Measurements from ENCODE around the gene LHPP.

Gene LHPP

DNA sequence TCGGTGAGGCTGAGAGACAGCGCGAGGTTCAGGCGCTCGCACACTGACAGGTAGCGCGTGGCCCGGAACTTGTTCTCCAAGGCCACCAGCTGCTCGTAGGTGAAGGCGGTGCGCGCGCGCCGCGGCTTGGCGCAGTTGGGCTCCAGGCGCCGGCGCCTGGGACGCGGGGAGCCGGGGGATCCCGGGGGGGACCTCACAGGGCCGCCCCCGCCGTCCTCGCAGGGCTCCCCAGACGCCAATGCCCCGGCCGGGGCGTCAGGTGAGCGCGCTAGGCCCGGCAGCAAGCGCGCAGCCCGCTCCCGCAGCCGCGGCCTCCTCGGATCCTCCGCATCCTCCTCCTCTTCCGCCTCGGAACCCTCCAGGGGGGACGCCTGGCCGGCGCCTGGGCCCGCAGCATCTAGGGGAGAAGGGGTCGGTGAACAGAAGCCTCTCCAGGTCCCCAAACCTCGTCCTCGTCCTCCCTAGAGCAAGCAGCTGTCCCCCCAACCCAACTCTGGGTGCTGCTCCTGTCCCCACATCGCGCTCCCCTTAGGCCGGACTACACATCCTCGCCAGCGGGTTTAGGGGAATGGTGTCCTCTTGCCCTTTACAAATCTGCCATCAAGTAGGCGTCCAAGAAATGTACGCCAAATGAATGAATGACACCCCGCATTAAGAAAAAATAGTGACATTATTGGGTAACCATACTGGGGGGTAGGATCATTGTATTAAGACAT lies 13.7 kb upstream of the LHPP start:
- DNase-seq (ENCODE audit: low read depth): no peak

DNA sequence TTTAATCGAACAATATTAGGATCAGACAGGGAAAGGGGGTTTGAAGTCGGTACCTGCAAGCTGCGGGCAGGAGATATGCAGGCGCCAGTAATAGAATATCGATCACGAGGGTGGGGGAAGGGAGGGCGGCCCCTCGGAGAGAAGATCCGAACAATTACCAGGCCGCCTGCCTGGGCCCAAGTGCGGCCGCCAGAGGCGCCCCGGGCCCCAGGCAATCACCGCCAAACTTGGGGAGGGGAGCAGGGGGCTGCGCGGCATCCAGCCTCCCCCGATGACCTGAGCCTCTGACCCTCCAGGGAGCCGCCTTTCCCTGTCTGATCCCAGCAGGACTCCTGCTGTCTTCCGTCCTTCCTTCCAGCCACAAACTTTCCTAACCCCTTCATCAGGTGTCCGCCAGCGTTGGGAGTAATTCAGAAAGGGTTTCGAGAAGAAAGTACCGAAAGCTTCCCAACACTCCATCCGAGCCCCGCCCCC lies 12.9 kb upstream of the LHPP start:
- no peak for DNase-seq (ENCODE audit: low read depth)

DNA sequence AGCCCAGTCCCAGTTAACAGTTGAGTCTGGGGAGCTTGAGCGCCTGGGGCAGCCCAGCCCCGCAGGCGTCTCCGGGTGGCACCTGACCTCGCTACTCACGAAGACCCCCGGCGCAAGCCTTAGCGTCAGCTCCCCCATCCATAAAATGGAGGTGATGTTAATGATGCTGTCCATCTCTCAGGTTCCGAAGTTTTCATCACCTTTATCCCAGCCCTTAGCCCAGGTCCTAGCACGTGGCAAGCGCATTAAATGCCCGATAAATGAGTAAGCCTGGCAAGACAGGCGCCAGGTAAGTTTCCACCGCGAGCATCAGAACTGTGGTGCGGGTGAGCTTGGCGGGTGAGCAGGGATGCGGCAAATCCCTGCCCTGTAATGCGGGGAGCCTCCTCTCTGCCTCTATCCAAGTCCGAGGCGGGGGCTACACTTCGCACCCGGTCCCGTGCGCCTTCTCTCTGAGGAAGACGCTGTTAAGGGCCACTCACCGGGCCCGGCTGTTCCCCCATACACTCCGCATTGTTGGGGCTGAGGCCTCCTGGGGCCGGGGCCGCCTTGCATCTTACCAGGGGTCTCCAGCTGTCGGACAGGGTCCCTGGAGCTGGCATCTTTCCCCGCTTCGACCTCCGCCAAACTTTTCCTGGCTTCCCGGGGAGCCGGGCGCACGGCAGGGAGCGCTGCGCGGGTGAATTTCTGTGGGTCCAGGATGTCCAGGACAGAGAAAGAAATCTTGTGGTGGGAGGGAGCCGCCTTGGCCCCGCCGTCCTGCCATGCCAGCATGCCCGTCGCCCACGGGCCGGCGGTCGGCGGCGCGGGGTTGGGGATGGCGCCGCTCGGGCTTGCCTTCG lies 12.2 kb upstream of the LHPP start:
- no peak for DNase-seq (ENCODE audit: low read depth)

DNA sequence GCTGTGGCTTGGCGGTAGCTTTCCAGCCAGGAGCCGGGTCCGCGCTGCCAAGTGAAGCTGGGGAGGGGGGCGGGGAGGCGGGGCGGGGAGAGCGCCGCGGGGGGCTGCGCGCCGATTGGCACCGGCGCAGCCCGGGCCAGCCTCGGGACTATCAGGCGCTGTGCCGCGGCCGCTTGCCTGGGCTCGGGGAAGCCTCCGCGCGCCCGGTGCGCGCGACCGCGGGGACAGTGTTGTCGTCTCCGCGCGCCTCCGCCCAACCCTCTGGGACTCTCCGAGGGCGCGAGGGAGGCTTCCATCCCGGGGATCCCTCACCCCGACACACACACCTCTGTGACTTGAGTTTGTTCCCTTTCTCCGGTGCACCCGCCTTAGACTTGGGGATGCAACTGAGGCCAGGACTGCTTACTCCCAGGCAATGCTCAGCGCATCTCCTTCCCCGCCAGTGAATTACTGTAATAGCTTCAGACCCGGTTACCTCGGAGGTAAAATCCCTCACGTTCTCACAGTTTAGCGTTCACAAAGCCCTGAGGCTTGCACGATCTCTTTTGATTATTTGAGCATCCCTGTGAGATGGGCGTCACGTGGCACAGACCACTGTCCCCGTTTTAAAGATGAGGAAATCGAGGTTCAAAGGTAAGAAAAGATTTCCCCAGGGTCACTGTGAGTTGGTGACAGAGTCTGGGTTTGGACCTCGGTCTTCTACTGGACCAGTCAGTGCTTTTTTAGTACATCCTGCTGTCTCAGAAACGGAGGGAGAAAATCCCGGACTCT lies 11.4 kb upstream of the LHPP start, which contains the start of gene NKX1-2:
Gene NKX1-2 (minus strand): TSS at position 24 of the 771 bp plus-strand sequence. CDS start 92 bp downstream, outside the sequence.
- DNase-seq (ENCODE audit: low read depth): no peak

DNA sequence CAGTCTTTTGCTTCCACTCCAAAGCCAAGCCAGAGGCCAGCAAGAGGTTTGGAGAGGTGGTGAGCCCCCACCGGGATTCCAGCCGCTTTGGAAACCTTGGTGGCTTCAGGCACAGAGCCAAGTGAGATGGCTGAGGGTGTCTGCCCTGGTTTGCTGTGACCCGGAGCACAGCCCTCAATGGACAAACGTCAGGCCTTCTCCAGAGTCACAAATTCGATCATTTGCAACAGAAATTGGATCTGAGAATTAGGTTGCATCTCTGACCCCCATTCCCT lies 10.9 kb upstream of the LHPP start:
- DNase-seq (ENCODE audit: low read depth): no peak

DNA sequence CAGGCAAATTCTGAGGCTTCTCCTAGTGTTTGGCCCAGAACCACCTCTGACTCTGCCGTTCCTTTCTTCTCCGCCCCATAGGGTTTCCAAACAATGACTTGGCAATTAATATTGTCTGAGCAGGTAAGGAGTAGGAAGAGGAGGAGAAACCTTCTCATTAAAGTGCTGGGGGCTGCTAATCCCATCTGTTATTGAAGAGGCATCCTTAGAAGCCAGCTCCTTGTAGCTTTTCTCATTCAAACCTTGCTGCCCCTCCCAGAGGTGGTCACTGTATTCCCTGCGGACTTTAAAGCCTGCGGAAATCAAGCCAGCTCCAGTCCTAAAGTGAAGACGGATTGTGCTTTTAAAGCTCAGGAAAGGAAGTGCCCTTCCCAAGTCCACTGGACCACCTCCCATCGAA lies 10.3 kb upstream of the LHPP start:
- DNase-seq (ENCODE audit: low read depth): no peak

DNA sequence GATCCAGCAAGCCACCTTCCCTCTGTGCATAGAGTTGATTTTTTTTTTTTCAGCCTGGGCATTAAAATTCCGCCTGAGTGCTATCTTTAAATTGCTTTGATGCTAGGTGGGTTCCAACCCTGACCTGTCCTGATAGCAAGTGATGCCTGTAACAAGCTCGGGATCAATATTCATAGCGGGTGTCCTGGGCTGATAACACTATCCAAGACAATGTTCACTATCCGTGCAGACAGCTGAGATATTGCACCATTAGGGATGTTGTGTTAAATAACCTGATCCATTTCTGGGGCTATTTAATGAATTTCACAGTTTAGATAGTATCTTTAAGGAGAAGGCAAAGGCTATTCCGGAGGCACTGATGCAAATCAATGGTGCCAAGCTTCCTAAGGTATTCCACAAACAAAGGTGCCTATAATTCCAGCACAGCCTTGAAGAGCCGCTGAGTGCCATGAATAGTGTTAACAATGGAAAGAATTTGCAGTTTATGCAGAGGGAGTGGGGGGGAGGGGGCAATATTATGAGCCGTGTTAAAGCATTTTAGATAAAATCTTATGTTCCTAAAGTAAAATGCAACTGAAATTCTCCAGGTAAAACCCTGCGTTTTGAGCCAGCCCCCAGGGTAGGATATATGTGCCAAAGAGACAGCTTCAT lies 7.5 kb upstream of the LHPP start:
- DNase-seq (ENCODE audit: low read depth): no peak

DNA sequence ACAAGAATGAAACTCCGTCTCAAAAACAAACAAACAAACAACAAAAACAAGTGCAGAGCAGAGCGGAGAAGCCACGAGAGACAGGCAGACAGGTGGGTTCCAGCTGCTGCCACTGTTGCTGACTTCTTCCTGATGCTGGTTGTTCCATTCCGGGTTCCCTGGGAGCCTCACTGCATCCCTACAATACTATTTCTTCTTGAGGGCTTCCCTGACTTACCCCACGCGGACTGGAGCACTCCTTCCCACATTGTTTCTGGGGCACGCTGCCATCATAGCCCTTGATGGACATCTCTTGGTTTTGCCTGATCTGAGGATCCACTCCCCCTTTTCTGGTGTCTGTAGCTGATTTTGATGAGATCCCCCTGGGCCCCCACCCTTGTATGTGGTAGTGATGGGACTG lies 6.2 kb upstream of the LHPP start:
- no peak for DNase-seq (ENCODE audit: low read depth)

DNA sequence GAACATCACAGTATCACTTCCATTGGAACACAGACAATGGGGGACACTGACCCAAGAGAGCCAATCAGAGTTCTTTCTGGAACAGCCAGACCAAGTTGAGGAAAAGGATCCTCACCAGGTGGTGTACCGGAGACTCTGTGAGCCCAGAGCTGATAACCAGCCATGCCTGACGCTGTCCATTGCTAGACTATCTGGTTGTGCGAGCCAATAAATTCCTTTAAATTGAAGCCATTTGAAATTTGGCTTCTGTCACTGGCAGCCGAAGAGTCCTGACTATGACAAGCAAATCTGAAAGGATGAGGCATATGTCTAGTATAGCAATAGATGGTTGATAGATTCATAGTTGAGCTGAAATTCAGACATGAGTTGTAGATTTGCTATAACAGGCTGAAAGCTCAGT lies 3.1 kb upstream of the LHPP start:
- DNase-seq (ENCODE audit: low read depth): no peak

DNA sequence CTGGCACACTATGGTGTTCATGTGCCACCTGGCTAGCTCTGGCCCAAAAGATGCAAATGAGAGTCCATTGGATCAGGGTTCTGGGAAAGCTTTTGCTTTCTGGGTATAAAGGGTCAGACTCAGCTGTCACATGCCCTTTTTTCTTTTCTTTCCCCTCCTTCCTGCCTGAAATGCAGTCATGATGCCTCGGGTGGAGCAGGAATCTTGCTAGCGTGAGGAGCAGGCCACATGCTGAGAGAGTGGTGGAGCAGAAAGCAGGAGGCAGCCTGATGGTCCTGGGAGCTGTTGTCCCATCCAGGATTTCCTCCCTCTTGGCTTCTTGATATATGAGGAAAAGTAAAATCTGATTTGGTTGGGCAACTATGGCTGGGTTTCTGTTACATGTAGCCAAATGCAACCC lies 2.7 kb upstream of the LHPP start:
- DNase-seq (ENCODE audit: low read depth): no peak

DNA sequence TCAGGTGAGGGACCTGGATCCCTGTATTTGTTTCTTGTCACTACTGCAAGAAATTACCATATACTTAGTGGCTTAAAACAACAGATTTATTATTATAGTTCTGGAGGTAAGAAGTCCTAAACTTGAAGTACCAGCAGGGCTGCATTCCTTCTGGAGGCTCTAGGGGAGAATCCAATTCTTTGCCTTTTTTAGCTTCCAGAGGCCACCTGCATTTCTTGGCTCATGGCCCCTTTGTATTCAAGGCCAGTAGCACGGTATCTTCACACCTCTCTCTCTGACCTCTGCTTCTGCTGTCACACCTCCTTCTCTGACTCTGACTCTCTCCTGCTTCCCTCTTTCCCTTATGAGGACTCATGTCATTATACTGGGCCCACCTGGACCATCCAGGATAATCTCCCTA lies 2.2 kb upstream of the LHPP start:
- no peak for DNase-seq (ENCODE audit: low read depth)

DNA sequence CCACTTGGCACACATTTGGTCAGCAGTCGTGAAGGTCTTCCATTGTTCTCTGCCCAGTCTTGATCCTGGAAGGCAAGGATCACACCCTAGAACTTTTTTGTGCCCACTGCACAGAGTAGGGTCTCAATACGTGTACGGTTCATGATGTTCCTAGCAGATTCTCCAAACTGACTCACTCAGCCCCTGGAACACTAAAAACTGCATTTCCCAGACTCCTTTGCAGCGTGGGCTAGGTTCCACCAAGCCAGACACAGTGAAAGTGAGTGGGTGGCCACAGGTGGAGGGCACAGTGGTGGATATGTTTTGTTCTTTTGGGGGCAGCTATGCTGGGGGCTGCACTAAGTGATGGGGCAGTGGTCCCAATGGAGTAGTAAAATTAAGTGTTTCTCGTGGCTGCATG lies 1.5 kb upstream of the LHPP start:
- no peak for DNase-seq (ENCODE audit: low read depth)

DNA sequence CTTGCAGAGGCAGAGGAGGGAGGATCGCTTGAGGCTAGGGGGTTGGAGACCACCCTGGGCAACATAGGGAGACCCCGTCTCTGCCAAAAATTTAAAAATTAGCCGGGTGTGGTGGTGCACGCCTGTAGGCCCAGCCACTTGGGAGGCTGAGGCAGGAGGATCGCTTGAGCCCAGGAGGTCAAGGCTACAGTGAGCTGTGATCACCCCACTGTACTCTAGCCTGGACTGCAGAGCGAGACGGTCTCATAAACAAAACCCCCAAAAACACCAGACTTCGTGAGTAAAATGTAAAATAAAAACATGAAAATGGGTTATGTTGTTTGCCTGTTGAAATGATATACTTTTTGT lies 699 bp downstream of the LHPP start:
- DNase-seq (ENCODE audit: low read depth): no peak

DNA sequence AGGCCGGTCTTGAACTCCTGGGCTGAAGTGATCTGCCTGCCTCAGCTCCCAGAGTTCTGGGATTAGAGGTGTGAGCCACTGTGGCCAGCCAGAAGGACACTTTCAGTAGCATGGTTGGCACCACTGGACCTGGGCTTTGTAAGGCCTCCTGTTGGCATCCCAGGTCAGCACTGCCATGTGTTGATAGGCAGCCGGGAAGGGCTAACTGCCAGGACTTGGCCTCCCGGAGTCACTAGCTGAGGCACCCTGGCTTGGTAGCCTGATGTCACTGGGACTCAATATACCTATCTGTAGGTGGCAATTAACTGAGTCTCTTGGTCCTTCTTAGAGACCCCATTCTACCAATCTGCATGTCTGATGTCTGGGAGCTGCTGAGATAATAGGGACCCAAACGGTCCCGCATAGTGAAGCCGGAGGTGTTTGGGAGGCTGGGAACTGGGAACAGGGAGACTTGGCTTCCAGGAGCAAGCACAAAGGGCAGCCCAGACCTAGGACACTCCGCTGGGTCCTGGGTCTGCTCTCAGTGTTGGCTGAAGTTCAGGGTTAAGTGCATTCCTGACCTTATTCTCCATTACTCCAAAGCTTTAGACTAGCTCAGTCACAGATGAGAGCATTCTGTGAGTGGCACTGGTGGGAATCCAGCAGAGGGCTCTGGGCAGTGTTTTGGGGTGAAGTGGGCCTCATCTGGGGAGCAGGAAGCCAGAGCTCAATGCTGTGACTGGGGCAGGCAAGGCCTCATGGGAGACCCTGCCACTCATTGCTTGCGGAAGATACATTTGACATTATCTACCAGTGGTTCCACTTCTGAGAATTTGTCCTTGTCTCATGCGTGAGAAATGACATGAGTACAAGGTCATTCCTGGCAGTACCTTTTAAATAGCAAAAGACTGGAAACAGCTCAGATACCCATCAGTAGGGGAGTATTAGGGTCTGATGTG lies 2.7 kb downstream of the LHPP start:
- DNase-seq (ENCODE audit: low read depth): no peak

DNA sequence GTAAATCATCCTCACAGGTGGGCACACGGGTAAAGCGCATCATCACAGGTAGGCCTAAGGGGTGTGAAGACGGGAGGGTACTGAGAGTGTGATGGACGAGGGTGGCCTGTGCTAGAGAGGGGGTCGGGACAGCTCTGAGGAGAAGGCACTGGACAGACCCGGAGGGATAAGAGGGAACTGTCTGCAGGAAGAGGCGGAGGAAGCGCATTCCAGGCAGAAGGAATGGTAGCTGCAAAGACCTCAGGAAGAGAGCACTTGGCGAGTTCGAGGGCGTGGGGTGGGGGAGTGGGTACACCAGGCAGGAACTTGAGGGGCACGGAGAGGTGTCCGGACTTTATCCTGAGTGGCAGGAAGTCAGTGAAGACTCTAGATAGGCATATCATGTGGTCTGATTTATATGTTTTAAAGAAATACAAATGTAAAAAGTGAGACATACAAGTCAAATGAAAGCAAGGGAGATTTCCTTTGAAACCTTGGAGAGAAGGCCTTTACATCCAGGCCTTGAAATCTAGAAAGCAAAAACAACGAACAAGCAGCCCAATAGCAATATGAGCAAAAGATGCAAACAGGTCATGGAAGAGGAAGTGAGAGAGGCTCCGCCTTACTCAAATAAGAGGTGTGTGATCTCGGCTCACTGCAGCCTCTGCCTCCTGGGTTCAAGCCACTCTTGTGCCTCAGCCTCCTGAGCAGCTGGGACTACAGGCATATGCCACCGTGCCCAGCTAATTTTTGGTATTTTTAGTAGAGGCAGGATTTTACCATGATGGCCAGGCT lies 3.6 kb downstream of the LHPP start:
- no peak for DNase-seq (ENCODE audit: low read depth)

DNA sequence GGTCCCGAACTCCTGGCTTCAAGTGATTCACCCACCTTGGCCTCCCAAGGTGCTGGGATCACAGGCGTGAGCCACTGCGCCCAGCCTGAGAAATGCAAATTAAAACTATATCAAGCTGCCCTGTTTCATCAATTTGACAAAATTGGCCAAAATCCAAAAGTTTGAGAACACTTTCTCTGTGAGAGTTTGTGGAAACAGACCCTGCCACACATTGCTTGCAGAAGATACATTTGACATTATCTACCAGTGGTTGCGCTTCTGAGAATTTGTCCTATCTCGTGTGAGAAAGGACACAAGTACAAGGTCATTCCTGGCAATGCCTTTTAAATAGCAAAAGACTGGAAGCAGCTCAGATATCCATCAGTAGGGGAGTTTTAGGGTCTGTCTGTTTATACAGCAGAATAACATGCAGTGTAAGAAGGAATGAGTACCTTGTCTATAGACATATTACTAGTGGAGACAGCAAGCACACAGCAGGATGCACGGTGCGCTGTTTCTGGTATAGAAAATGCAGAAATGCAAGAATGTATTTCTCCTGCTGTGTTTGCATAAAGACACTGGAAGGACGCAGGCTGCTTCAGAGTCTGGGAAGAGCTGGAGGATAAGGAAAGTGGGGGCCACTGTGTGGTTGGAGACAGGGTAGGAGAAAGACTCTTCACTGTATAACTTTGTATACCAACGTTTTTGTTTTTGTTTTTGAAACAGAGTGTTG lies 4.3 kb downstream of the LHPP start:
- DNase-seq (ENCODE audit: low read depth): no peak

DNA sequence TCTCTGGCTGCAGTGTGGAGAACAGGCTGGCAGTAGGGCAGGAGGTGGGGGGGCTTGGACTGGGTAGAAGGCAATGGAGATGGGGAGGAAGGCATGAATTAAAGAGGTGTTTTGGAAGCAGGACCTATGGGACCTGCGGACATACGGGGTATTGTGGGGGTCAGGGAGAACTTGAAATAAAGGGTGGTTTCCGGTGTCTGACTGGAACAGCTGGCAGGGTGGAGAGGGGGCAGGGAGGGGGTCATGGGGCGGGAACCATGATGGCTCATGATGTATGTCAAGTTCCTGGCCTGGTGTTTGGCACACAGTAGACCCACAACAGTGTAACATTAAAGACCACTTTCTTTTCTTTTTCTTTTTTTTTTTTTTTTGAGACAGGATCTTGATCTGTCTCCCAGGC lies 5.5 kb downstream of the LHPP start:
- DNase-seq (ENCODE audit: low read depth): no peak

DNA sequence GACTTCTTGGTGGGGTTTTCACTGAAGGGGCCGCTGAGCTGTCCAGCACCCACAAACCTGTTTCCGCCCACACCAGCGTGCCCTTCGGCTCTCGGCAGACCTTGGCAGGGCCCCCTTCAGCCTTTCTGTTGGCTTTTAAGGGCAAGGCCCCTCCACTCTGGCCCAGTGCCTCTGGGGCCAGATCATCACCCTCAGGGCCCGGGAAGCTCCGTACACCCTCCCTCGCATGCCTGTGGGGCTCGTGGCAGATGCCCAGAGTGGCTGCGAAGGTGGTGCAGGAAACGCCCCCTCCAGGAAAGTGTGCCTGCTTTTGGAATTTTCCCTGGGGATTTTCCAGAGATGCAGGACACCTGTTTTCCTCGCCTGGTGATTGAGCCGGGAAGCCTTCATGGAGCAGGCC lies 7.0 kb downstream of the LHPP start:
- DNase-seq (ENCODE audit: low read depth): no peak

DNA sequence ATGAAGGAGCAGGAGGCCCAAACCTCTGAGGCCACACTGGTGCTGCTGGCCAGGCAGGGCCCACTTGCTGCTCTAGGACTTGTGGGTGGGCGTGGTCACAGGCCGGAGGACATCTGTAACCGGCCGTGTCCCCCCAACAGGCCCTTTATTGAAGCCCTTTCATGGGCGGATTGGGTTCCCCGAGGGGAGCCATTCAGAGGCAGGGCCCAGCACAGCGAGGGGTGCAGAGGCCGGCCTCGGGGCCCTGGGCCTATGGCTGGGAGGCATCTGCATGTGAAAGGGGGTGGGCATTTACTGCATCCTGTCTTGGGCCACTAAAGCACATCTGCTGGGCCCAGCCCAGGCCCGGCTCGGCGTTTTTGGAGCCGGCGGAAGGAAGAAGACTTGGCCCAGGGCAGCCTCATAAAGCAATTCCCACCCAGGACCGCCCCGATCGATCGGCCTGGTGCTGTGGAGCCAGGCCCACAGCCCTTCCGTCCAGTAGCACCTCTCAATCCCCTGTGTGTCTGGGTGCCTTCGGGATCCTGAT lies 8.4 kb downstream of the LHPP start:
- no peak for DNase-seq (ENCODE audit: low read depth)

Data from fibroblast of the conjunctiva (primary cell).